GM12801 (cell line): ENCODE data around the gene CAVIN2.

Experiments used
- CTCF ChIP-seq: IDR thresholded peaks from one replicate; pipeline ENCODE4 v1.5.1; 2011; ENCODE audit warnings: control low read depth; ENCODE audit not compliant: insufficient read length; ENCODE audit errors: extremely low read depth

The CAVIN2 gene

GRCh38 chr2:191795715-191796114 lies 51.2 kb downstream of the CAVIN2 start:
- no peak for TF ChIP-seq CTCF

DNA sequence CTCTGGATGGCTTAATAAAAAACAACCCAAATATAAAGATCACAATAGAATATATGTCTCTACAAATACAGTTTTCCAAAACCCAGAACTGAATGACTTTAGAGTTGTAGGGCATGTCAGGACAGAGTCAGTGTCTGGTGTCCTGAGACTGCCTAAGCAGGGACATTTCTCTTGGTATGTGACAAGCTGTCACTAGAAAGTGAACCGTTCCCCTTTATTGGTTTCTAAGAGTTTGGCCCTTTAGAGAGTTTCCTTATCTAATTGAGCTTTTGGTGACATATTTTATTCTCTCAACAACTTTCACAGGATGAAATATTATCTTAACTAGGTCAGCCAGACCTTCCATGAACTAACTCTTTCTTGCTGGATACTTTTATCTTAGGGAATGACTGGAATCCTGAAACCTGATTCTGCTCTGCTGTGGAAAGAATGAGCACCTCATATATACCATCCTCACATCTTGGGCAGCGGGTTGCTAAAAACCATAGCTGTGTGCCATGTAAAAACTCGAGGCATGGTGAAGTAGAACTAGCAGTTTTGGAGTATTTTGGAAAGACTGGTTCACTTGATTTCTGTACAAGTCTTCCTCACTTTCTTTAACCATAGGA lies 54.8 kb downstream of the CAVIN2 start:
- no peak for TF ChIP-seq CTCF

DNA sequence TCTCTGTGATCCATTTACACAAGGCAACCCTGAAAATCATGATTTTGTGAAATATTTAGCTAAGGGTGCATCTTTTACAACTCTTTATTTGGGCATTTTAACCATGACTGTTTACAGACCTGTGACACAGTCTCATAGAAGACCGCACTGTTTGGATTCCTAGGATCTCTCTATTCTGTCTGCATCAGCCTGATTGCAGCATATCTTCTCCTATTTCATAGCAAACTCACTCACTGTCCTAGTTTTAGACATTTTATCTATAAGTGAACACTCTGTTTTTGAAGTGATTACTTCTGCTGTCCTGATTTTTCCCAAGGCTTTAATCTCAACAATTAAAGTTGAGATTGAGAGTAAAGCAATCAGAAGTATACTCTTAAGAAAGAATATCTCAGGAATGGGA lies 56.2 kb downstream of the CAVIN2 start:
- TF ChIP-seq CTCF: no peak

- TF ChIP-seq CTCF: no peak
These were observed 57.1 kb downstream of the CAVIN2 start for GRCh38 chr2:191789796-191790195.

- no peak for TF ChIP-seq CTCF
These were observed 60.2 kb downstream of the CAVIN2 start for GRCh38 chr2:191786694-191787093.
